KOPT-K1 (cell line): ENCODE results near the gene PRRG4.

Experiments
- H3K27ac ChIP-seq: fragments of 200-600 bp; sonication (generic); 2 replicates; pipeline ENCODE4 v1.5.1; 2016; ENCODE audit warnings: antibody characterized with exemption, mild to moderate bottlenecking, low read depth, low read length; ENCODE audit not compliant: poor library complexity, severe bottlenecking
- H3K36me3 ChIP-seq: fragments of 200-600 bp; sonication (generic); 2 replicates; pipeline ENCODE4 v1.5.1; 2017; ENCODE audit warnings: antibody characterized with exemption, mild to moderate bottlenecking, low read length, moderate library complexity; ENCODE audit not compliant: insufficient read depth
- H3K9me3 ChIP-seq: fragments of 200-600 bp; sonication (generic); 2 replicates; pipeline ENCODE4 v1.5.1; 2017; ENCODE audit warnings: antibody characterized with exemption, low read length, mild to moderate bottlenecking; ENCODE audit not compliant: insufficient read depth, poor library complexity, severe bottlenecking

The PRRG4 gene

GRCh38 chr11:32902089-32902665 lies 72.5 kb downstream of the PRRG4 start:
- H3K36me3 ChIP-seq = peaks cover 17% of the 10 kb centered on the region
- H3K9me3 ChIP-seq = no peaks in the 10 kb centered on the region
- H3K27ac ChIP-seq = no peak overlapping the region

GRCh38 chr11:32905028-32905667 lies 75.4 kb downstream of the PRRG4 start:
- peaks cover 7% of the 10 kb centered on the region for H3K36me3 ChIP-seq
- no peak overlapping the region for H3K27ac ChIP-seq
- no peaks in the 10 kb centered on the region for H3K9me3 ChIP-seq
